Measurements from ENCODE around the gene FOXA3. TPM values are rescaled to one million over a fixed set of nuclear protein-coding genes. Genes with fewer than 3 reads are reported as not detected.

Gene FOXA3
- total and polyA plus RNA-seq, 2 donors (not counting 3 experiments of a cell fraction or from before 2014, with no cell fraction given), result 0.06 TPM; not detected in 1

DNA sequence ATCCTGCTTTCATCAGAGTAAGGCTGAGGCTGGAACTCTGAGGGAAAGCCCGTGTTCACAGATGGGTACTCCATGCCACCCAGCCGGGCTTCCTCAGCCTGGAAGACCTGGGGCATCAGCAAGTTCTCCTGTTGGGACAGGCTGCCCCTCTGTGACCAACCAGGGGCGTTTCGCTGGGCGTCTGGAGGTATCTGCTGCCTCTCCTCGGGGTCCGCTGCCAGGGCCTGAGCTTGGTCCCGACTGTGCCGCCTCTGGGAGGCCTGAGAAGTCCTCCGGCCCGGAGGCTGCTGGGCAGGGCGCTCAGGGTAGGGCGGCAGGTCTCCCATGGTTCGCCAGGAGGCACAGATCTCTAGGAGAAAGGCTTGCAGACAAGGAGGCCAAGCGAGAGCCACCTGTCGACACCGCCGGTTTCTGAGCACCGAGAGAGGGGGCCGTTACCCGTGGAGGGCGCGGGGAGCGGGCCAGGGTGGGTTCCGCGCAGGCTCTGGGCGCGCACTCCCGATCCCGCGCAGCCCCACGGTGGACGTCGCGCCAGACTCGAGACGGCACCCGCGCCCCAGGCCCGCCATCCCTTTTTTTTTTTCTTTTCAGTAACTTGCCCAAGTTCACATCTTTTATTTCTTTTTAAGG, 49.2 kb upstream of the FOXA3 start, which contains the start of gene RSPH6A:
RSPH6A (minus strand) TSS at position 458 of the 630 bp plus-strand sequence; CDS start at position 326, 132 bp downstream.
- no TSS peak for BruUV-seq (replicated peaks)
- Histone ChIP-seq H3K4me2 (ENCODE audit: insufficient read depth, low read length) (peak within 1 kb of the TSS; percentile 19), H3K27ac (ENCODE audit: insufficient read depth, low read depth, low read length) (no peak within 1 kb of the TSS), H2AFZ (ENCODE audit: low read depth, low read length) (peak within 1 kb of the TSS; percentile 29), H3K9me3 (replicated peaks; ENCODE audit: control insufficient read depth, insufficient read depth, low read length) (no peaks in the 10 kb centered on the region), H3K9me1 (replicated peaks; ENCODE audit: control insufficient read depth, extremely low read depth, insufficient read depth, low read length) (no peaks in the 10 kb centered on the region), H3K9ac (replicated peaks; ENCODE audit: extremely low read depth, insufficient read depth, low read length) (no peak within 1 kb of the TSS), H3K27me3 (ENCODE audit: control insufficient read depth in 2 of 2, insufficient read depth in 2 of 2, low read length in 2 of 2) (no peaks in the 10 kb centered on the region), H4K20me1 (replicated peaks; ENCODE audit: control insufficient read depth, extremely low read depth, insufficient read depth, low read length) (no peaks in the 10 kb centered on the region), H3K4me1 (ENCODE audit: control insufficient read depth, extremely low read depth, insufficient read depth, low read length) (peaks cover 18% of the 10 kb centered on the region), H3K36me3 (ENCODE audit: control insufficient read depth in 2 of 2, extremely low read depth in 1 of 2, insufficient read depth in 2 of 2, low read length in 2 of 2) (peaks cover 2 to 5% of the 10 kb centered on the region in 2 experiments), H3K79me2 (ENCODE audit: control insufficient read depth, insufficient read depth, low read length) (no peaks in the 10 kb centered on the region), H3K4me3 (replicated peaks in 1 of 3; ENCODE audit: insufficient read depth in 1 of 3, low read depth in 1 of 3, low read length in 3 of 3) (peak within 1 kb of the TSS; percentile 23 to 60 (median 35))
- ChIA-PET CTCF (interaction anchor here (1.2 kb wide), 2 partner anchors 46 to 262 kb away, joined by 3 to 4 read pairs; partner anchors contain the start of gene SIX5), POLR2A (no interaction called here)
- TF ChIP-seq POLR2A (IDR thresholded peaks at IDR 0.05; ENCODE audit: low read depth, low read length) (no peak), EZH2 (IDR thresholded peaks at IDR 0.05; ENCODE audit: borderline replicate concordance, low read depth, low read length, severe bottlenecking) (no peak), GATA2 (IDR thresholded peaks at IDR 0.05; ENCODE audit: insufficient read depth, insufficient read length, low read depth, low read length) (no peak), MYC (IDR thresholded peaks at IDR 0.05; ENCODE audit: low read depth, low read length) (no peak), FOS (IDR thresholded peaks at IDR 0.05; ENCODE audit: borderline replicate concordance, insufficient read depth, low read length) (no peak), POLR2AphosphoS5 (IDR thresholded peaks at IDR 0.05; ENCODE audit: insufficient read depth, low read depth, low read length) (no peak), JUN (IDR thresholded peaks at IDR 0.05; ENCODE audit: borderline replicate concordance, insufficient read depth, insufficient read length, low read depth) (no peak)
- TF ChIP-seq, protein P1, sequence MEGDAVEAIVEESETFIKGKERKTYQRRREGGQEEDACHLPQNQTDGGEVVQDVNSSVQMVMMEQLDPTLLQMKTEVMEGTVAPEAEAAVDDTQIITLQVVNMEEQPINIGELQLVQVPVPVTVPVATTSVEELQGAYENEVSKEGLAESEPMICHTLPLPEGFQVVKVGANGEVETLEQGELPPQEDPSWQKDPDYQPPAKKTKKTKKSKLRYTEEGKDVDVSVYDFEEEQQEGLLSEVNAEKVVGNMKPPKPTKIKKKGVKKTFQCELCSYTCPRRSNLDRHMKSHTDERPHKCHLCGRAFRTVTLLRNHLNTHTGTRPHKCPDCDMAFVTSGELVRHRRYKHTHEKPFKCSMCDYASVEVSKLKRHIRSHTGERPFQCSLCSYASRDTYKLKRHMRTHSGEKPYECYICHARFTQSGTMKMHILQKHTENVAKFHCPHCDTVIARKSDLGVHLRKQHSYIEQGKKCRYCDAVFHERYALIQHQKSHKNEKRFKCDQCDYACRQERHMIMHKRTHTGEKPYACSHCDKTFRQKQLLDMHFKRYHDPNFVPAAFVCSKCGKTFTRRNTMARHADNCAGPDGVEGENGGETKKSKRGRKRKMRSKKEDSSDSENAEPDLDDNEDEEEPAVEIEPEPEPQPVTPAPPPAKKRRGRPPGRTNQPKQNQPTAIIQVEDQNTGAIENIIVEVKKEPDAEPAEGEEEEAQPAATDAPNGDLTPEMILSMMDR (IDR thresholded peaks at IDR 0.05; ENCODE audit: extremely low read depth in 1 of 2, insufficient read depth in 1 of 2, low read depth in 1 of 2, low read length in 2 of 2), result no peak
- TF ChIP-seq, protein P2, sequence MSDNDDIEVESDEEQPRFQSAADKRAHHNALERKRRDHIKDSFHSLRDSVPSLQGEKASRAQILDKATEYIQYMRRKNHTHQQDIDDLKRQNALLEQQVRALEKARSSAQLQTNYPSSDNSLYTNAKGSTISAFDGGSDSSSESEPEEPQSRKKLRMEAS (IDR thresholded peaks at IDR 0.05; ENCODE audit: insufficient read depth, insufficient read length), result no peak
- intact Hi-C loops (cut with micrococcal nuclease), result loop anchor here (5.0 kb wide), 1 partner anchor 182 kb away; the partner anchor contains the start of gene CCDC61
- FAIRE-seq (no peak), DNase-seq (ENCODE audit: low read depth, low spot score) (no peak)
- dilution Hi-C loops (cut with MboI; ENCODE audit: extremely low pct_ligation_motif_present, low sequenced_read_pairs), result no loop called here
